Activated CD8-positive, alpha-beta T cell treated with anti-CD3 and anti-CD28 coated beads for 36 hours (primary cell): ENCODE data around the gene ANKRD13D. TPM values are rescaled to one million over a fixed set of nuclear protein-coding genes. Genes with fewer than 3 reads are reported as not detected.

ENCODE experiments used
- ATAC-seq: fragments of 200-7000 bp; cut with Tn5 transposase; one replicate; pipeline ENCODE4 v1.10.0; 2021; ENCODE audit warnings: mild to moderate bottlenecking, moderate library complexity
- CTCF ChIA-PET: fragments of 350-600 bp; sonication (Branson Sonifier 250); formaldehyde crosslinking; loops from one replicate; lab custom pipeline; 2021; ENCODE audit warnings: antibody characterized with exemption; lab: Charles Lee
- POLR2A ChIA-PET: fragments of 350-600 bp; sonication (Branson Sonifier 250); formaldehyde crosslinking; loops from one replicate; lab custom pipeline; 2021; ENCODE audit warnings: antibody characterized with exemption; lab: Charles Lee
- DNase-seq: peaks from one replicate; pipeline ENCODE4 v3.0.0-alpha.2; 2020
- H3K27ac Mint-ChIP-seq: one replicate; pipeline ENCODE4 v1.8.0; 2021; ENCODE audit warnings: mild to moderate bottlenecking, mixed read lengths
- H3K27me3 Mint-ChIP-seq: one replicate; pipeline ENCODE4 v1.8.0; 2021; ENCODE audit warnings: mixed read lengths
- H3K36me3 Mint-ChIP-seq: one replicate; pipeline ENCODE4 v1.8.0; 2021; ENCODE audit warnings: low read depth, mixed read lengths
- H3K4me1 Mint-ChIP-seq: one replicate; pipeline ENCODE4 v1.8.0; 2021; ENCODE audit warnings: low read depth, mixed read lengths
- H3K4me3 Mint-ChIP-seq: one replicate; pipeline ENCODE4 v1.8.0; 2021; ENCODE audit warnings: mild to moderate bottlenecking, moderate library complexity, mixed read lengths
- H3K9me3 Mint-ChIP-seq: one replicate; pipeline ENCODE4 v1.8.0; 2021; ENCODE audit warnings: mixed read lengths
- CTCF ChIP-seq: fragments of 200-600 bp; IDR thresholded peaks from one replicate; pipeline ENCODE4 v1.8.0; 2022; ENCODE audit warnings: antibody characterized with exemption, mild to moderate bottlenecking
- intact Hi-C: fragments of 100-400 bp; cut with micrococcal nuclease; formaldehyde crosslinking; loops from one replicate; pipeline ENCODE4 v1.10.0; 2022
- total RNA-seq, 2 experiments: library from RNA; stranded (reverse); gene quantifications; one replicate each; pipeline ENCODE4 v1.2.3, GENCODE V29; 2021

Gene ANKRD13D
- total RNA-seq, 2 experiments from 2014 or later: 75.4 to 78.7 TPM

GRCh38 chr11:67320691-67321090 lies 31.6 kb downstream of the ANKRD13D start:
- no peaks in the 10 kb centered on the region for H3K27me3 Mint-ChIP-seq
- ATAC-seq (no peak), DNase-seq (no peak)
- H3K4me1 Mint-ChIP-seq: peaks cover 7% of the 10 kb centered on the region
- no peak overlapping the region for H3K27ac Mint-ChIP-seq
- no peak for TF ChIP-seq CTCF
- POLR2A ChIA-PET: interaction anchor here (1.1 kb wide), 1 partner anchor 24 kb away, joined by 5 read pairs; no protein-coding TSS in a partner anchor
- H3K9me3 Mint-ChIP-seq: no peaks in the 10 kb centered on the region
- CTCF ChIA-PET: interaction anchor here (1.5 to 10.4 kb wide), 6 partner anchors 25 to 62 kb away, joined by 4 to 62 read pairs (median 16); partner anchors contain the start of gene POLD4
- intact Hi-C loops: no loop called here
- H3K4me3 Mint-ChIP-seq: no peak overlapping the region
- peaks cover 3% of the 10 kb centered on the region for H3K36me3 Mint-ChIP-seq

- POLR2A ChIA-PET: interaction anchor here (0.7 to 1.1 kb wide), 5 partner anchors 19 to 80 kb away, joined by 3 to 5 read pairs (median 3); no protein-coding TSS in a partner anchor
Measured at GRCh38 chr11:67321313-67321871, 32.3 kb downstream of the ANKRD13D start.

DNA sequence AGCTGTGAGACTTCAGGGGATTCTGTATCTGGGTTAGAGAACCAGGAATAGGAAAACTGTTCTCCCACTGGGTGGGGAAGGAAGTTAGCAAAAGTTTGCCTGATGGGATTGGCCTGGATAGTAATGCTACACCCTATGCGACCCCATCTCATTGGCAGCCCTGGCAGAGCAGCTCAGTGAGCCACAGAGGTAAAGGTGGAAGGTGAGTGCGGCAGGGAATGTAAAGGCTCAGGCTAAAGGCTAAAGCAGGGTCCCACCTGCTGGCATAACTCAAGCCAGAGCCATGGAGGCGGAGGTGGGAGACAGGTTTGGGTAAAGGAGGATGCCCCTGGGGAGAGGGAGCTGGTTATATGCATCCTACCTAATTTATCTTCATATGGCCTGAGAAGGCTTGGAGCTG lies 32.9 kb downstream of the ANKRD13D start:
- peaks cover 3% of the 10 kb centered on the region for H3K36me3 Mint-ChIP-seq
- H3K4me1 Mint-ChIP-seq: peaks cover 7% of the 10 kb centered on the region
- intact Hi-C loops: no loop called here
- H3K9me3 Mint-ChIP-seq: no peaks in the 10 kb centered on the region
- ChIA-PET CTCF (interaction anchor here (0.9 to 10.4 kb wide), 8 partner anchors 11 to 60 kb away, joined by 3 to 62 read pairs (median 7); partner anchors contain the start of gene POLD4), POLR2A (interaction anchor here (0.6 to 1.8 kb wide), 5 partner anchors 9 to 81 kb away, joined by 3 to 6 read pairs (median 3); no protein-coding TSS in a partner anchor)
- H3K27ac Mint-ChIP-seq: no peak overlapping the region
- H3K4me3 Mint-ChIP-seq: no peak overlapping the region
- no peaks in the 10 kb centered on the region for H3K27me3 Mint-ChIP-seq
- no peak for TF ChIP-seq CTCF
- no peak for ATAC-seq
- no peak for DNase-seq

More at GRCh38 chr11:67321313-67321871, 32.3 kb downstream of the ANKRD13D start:
- CTCF ChIA-PET: interaction anchor here (1.3 to 10.4 kb wide), 8 partner anchors 12 to 61 kb away, joined by 3 to 62 read pairs (median 10); partner anchors contain the start of gene POLD4
- H3K27me3 Mint-ChIP-seq: no peaks in the 10 kb centered on the region
- no peak overlapping the region for H3K27ac Mint-ChIP-seq
- H3K36me3 Mint-ChIP-seq: peaks cover 3% of the 10 kb centered on the region
- peaks cover 7% of the 10 kb centered on the region for H3K4me1 Mint-ChIP-seq
- DNase-seq: no peak
- no peak for ATAC-seq
- H3K4me3 Mint-ChIP-seq: no peak overlapping the region
- TF ChIP-seq CTCF: no peak
- no peaks in the 10 kb centered on the region for H3K9me3 Mint-ChIP-seq
- intact Hi-C loops: no loop called here

GRCh38 chr11:67323526-67323925 lies 34.4 kb downstream of the ANKRD13D start:
- Mint-ChIP-seq H3K27me3 (no peaks in the 10 kb centered on the region), H3K9me3 (no peaks in the 10 kb centered on the region), H3K36me3 (peaks cover 1% of the 10 kb centered on the region), H3K4me3 (no peak overlapping the region), H3K4me1 (peaks cover 3% of the 10 kb centered on the region), H3K27ac (no peak overlapping the region)
- DNase-seq: no peak
- TF ChIP-seq CTCF: no peak
- intact Hi-C loops: no loop called here
- ATAC-seq: no peak
- ChIA-PET CTCF (interaction anchor here (0.9 to 10.4 kb wide), 5 partner anchors 22 to 156 kb away, joined by 3 to 62 read pairs (median 9); no protein-coding TSS in a partner anchor), POLR2A (interaction anchor here (0.9 to 1.8 kb wide), 2 partner anchors 10 to 19 kb away, joined by 3 to 6 read pairs; no protein-coding TSS in a partner anchor)
